Glomerular visceral epithelial cell (primary cell): Measurements from ENCODE around the gene VRK1.

Source experiments
- DNase-seq: peaks from one replicate; pipeline ENCODE4 v3.0.0-alpha.2; 2016; ENCODE audit errors: extremely low spot score

Gene VRK1

DNA sequence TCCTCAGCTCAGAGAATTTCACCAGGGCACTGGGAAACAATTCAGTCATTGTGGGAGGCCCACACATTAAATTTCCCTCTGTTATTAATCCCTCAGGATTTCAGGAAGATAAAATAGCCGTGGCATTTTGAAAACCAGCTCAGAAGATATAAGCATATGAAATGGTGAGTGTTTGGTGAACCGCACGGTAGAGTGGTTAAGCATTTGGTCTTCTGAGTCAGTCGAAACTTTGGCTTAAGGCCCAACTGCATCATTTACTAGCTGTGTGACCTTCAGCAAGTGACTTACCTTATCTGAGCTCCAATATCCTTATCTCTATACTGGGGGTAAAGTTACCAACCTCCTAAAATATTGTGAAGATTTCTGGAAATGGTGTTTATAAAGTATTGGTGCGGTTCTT is 5.2 kb upstream of the VRK1 start:
- peak; percentile 60 for DNase-seq

DNA sequence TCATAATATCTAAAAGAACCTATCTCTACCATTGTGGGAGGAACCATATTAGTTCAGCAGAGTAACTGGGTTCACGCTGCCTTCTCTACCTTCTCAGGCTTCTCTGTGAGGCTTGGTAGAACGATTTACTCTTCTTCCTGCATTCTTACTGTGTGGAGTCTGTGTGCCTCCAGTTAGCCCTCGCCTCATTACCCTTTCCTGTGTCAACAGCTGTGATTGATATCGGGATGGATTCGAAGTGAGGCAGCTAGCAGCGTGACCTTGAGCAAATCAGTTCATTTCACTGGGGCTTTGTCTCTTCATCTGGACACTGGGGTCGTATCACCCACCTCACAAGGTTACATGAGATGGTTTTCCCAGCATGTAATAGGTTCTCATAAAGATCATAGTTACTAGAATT is 4.6 kb upstream of the VRK1 start:
- DNase-seq: peak; percentile 25

DNA sequence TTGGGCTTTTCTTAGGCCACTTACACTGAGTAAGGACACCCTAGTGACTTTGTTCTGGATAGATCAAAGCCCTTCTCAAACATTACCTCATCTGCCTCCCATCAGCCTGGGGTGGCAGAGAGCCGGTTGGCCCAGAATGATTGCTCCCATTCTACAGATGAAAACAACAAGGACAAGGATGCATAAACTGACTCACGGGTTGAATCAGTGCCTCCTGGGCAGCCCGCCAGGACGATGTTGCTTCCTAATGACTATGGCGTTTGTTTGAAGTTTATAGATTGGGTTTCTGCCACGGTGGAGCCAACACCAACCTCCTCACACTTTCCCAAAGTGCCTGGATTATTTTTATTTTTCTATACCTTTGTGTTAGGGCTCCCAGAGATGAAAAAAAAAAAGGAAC is 3.6 kb upstream of the VRK1 start:
- no peak for DNase-seq

DNA sequence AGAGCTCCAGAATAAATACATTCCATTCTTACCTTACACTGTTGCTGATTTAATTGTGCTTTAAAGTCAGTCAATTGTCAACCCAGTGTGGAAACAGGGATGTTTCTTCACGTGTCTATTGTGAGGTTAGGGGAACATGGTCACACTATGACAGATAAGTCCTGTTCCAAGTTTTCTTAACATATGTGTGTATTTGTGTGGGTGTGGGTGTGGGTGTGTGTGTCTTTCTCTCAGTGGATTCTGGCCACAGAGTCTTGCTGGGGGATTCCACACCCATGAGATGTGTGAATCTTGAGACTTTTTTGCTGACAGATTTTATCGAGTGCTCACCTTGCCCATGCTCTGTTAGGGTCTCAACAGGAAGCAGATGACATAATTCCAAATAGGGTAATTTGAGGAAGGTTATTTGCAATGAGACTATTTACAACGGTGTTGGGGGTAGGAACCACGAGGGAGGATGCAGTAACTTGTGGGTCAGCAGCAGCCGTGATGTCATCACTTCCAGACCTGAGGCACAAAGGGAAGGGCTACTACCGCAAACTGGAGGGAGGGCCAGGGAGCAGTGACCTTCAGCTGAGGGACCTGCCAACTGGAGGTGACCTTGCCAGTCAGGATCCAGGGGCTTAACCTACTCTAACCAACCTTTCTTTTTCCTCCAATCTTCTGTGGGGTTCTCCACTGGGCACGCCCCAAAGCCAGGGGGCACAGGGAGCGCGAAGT is 1.9 kb upstream of the VRK1 start:
- DNase-seq: no peak

DNA sequence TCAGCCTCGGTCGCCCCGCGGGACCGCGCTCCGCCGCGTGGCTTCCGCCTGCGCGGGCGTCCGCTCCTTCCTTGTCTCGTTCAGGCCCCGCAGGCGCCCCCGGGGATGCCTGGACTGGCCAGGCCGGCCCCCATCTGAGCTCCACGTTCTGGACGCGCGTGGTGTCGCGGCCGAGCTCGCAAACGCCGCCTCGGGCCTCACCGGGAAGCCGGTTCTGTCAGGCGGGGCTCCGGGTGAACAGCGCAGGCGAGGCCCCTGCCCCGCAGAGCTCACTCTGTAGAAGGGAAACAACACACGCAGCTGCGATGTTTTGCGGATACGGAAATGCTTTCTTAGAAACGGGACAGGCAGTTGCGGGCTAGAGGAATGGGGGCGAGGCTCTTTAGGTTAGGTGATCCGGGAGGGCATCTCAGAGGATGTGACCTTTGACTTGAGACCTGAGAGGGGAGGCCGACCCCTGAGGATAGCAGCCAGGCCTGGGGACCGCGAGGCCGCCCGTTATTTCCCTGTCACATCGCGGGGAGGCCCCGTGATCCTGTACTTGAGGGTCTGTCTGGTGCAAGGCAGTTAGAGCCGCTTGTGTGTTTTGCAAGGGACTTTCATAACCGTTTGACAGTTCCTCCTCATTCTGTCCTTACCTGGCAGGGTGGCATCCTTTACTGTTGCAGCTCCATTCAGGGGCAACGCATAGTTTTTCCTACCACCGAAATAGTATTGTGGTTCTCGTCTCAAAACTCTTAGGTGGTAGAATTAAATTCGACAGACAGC is 584 bp downstream of the VRK1 start:
- peak; percentile 33 for DNase-seq

DNA sequence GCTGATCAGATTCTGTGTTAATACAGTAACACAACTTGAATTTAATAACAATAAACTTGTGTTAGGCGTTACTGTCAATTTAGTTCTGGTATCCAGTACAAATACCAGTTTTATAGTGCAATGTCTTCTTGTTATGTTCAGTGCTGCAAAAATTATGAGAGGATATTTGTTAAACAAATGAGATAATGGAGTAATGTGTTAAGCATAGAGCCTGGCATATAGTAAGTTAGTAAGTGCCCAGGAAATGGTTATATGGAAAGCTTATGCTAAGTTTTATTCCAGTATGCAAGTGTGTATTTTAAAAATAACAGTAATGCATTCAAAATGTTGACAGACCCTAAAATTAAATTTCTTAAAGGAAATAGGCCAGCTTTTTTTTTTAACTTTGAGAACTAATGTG is 1.8 kb downstream of the VRK1 start:
- DNase-seq: no peak

DNA sequence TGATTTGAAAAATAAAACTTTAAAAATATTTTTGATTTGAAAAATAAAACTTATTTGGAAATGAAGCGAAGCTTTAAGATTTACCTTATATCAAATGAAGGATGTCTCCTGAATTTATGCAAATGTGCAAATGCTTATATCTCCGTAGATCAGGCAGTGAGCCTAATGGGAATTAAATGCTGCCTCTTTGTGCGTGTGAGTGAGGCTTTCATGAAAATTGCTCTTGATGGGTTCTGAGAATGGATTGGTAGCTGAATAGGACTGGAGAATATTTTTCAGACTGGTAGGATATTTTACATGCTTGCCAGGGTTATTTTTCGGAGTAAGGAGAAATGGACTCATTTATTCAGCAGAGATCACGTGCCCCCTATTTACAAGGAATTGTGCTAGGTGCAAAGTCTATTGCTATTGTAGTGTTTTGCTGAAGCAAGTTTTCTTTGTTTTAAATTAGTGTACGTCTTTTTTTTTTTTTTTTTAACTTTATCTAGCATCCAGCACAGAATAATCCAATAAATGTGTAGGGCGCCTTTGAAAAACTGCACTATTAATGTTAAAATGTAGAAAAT is 2.4 kb downstream of the VRK1 start:
- no peak for DNase-seq

DNA sequence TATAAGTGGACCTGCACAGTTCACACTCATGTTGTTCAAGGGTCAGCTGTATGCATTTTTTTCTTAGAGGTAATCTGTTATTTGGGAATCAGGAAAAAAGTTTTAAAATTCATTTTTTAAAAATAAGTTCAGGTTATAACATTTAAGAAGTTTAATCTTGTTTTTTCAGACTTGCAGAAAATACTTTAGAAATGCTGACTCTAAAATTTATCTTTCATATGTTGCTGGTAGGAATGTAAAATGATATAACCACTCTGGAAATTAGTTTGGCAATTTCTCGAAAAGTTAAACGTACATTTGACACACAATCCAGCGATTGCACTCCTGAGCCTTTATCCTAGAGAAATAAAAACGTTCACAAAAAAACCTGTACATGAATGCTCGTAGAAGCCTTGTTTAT is 4.7 kb downstream of the VRK1 start:
- DNase-seq: no peak

DNA sequence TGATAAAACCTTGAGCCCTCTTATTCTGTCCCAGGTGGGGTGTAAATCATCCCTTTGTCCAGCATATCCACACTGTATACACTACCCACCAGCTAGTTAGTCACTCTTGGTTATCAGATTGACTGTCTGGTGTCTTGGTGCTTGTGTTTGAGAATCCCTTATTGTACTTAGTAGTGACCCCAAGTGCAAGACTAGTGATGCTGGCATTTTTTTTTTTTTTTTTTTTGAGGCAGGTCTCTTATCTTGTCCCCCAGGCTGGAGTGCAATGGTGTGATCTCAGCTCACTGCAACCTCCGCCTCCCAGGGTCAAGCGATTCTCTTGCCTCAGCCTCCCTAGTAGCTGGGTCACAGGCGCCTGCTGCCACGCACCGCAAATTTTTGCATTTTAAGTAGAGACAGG is 5.8 kb downstream of the VRK1 start:
- DNase-seq: no peak

DNA sequence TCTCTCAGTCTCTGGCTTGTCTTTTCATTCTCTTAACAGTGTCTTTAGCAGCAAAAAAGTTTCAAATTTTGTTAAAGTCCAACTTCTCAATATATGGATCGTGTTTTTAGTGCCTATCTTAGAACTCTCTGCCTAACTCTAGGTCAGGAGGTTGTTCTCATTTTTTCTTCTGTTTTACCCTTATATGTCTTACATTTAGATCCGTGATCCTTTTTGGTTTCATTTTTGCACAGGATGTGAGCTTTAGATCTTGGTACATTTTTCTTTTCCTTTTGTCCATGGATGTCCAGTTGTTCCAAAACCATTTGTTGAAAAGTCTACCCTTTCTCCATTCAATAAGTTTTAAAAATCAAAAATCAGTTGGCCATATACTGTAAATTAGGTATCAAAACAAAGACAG is 6.8 kb downstream of the VRK1 start:
- DNase-seq: no peak

DNA sequence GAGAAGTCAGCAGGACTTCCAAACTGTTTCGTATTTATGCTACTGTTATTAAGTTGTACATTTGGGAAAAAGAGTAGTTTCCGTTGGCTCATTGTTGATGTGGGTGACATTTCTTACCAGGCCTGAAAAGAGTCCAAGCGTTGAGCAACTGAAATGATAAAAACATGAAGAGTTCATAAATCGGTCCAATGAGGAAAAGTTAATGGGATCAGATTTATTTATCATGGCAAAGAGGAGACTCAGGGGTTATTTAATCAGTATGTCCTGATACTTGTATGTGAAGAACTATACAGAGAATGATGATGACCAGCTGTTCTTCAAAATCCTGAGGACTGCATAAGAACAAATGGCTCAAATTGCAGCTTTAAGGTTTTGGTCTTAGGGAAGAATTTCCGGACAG is 7.7 kb downstream of the VRK1 start:
- DNase-seq: no peak

DNA sequence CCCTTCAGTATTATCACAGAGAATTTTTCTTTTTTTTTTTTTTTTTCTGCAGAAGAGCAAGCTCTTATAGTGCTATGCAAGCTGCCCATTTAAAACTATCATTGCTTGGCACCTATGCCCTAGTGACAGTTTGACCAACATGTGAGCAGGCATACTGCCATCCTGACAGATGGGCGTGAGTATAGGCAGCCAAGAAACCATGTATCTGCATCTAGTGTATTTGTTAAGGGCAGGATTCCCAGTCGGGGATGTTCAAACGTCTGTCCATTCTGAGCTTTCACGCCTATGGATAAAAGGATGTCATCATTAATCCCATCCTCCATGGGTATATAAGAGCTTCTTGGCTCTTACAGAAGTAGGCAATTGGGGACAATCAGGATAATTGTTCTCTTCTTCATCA is 8.8 kb downstream of the VRK1 start:
- no peak for DNase-seq

DNA sequence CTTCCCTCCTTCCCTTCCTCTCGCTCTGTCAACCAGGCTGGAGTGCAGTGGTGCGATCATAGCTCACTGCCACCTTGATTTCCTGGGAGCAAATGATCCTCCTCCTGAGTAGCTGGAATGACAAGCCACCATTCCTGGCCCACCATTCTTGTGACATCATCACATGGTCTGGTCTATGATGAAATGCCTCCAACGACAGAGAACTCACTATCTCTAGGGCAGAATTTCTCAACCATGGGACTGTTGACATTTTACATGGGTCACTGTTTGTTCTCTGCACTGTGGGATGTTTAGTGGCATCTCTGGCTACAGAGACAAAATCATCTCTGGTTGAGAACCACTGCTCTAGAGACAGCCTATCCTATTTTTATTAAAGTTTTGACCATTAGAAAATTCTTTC is 9.7 kb downstream of the VRK1 start:
- no peak for DNase-seq

DNA sequence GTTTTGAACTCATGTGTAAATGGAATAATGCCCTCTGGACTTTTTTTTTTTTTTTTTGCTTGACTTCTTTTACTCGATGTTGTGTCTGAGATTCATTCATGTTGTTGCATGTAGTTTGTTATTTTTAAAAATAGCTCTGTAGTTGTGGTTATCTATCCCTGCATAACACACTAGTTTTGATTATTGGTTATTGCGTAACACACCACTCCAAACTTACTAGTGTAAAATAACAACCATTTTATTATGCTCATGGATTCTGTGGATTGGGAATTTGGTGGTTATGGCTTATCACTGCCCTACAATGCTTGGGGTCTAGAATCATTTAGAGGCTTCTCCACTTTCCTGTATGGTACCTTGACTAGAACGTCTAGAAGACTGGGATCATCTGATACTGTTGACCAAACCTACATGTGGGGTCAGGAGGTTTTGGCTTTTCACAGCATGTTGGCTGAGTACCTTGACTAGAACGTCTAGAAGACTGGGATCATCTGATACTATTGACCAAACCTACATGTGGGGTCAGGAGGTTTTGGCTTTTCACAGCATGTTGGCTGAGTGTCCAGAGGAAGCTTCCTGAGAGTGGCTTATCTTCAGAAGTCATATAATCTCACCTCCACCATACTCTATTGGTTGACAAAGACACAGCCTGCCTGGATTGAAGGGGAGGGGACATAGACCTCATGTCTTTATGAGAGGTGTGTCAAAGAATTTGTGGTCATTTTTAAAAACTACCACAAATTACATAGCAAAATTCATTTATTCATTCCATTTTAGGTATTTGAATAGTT is 11.6 kb downstream of the VRK1 start:
- DNase-seq: no peak

DNA sequence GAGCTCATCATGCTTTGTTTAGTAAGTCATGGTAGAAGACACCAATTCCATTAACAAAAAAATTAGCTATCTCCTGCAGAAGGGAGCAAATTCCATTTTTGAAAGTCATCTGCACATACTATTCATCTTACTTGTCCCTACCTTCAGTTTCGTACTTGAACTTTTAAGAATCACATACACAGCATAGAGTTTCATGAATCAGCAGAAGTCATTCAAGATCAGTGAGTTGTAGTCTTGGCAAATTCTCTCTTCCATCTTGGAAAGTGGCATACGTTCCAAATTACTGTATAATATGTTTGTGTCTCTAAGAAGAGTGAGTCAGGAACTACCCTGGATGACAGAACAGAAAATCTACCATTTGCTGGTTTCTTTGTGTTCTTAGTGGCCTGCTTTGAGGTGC is 14.1 kb downstream of the VRK1 start:
- DNase-seq: peak; percentile 6

DNA sequence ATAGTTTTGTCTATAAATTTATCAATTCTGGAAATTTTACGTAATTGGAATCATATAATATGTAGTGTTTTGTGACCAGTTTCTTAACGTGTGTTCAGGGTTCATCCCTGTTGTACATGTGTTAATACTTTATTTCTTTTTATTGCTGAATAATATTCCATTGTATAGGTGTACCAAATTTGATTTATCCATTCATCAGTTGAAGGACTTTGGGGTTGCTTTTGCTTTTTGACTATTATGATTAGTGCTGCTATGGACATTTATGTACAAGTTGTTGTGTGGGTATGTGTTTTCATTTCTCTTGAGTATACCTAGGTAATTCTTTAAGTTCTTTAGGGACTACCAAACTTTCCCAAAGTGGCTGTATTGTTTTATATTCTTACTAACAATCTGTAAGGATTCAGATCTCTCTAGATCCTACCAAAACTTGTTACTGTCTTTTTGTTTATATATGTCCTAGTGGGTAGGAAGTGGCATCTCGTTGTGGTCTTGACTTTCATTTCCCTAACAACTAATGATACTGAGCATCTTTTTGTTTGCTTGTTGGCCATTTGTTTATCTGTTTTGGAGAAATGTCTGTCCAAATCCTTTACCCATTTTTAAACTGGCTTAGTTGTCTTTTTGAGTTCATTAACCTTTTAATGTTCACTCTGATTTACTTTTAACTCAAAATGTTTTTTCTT is 14.9 kb downstream of the VRK1 start:
- no peak for DNase-seq

DNA sequence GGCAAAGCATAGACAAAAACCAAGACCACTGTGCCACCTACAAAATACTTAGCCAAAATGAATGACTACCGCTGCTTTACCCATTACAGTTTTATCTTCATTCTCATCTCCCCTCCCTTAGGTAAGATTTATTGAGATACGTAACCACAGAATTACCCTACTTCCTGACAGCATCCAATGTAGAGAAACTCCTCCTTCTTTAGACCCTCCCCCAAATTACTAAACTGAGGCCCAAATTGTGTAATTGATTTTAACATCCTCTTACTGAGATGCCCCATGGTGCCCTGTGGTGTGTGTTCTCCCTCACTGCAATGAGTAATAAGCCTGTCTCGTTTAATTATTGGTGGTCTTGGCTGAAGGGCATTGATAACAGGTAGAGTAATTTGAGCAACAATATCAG is 19.1 kb downstream of the VRK1 start:
- DNase-seq: no peak

DNA sequence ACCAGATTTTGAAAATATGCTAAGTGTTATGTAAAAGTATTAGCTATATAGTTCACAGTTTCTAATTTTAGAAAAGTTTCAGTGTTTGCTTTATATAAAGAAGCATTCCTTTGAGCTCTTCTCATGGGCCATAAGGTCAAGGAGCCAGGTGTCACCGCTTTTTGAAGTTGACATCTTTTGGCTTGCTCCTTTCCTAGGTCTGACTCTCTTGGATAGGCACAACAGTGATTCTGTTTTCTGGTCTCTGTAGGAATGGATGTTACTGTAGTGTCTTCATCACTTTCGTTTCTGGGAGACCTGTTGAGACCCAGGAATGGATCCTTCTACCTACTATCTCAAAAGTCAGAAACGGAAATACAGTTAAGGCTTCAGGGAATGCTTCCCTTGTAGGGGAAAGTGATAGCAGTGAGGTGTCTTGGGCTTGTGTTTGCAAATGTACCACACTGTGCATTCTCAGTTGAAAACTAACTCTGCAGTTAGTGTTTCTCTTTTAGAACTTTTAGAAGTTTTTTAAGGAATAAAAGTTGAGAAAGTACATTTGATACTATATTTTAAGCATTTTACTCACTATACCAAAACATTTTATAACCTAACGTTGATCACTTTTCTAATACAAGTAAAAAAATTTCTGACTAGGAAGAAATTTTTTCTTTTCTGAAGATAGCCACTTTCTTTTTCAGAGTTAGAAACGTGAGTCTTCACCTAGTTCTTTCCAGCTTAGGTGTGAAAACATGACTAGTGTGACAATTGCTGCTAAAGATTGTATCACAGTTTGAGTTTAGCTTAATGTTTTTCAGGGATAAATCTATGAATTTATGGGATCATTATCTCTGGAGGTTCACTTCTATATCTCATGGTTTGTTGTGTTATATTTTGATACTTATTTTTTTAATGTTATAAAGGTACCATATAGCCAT is 20.8 kb downstream of the VRK1 start:
- DNase-seq: no peak

DNA sequence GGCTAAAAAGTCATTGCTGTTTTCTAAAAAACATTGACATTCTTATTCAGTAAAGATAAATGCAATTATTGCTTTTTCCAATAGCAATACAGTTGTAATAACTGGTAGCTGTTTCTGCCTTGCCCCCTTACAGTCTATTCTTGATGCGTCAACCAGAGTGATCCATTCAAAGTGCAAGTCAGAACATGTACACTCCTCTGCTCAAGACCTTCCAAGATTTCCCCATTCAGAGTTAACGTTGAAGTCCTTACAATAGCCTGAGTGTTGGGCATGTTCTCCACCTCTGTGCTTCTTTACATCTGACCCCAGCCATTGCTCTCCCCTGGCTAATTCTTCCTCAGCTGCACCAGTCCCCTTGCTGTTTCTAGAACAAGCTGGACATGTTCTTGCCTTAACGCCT is 24.3 kb downstream of the VRK1 start:
- DNase-seq: no peak

DNA sequence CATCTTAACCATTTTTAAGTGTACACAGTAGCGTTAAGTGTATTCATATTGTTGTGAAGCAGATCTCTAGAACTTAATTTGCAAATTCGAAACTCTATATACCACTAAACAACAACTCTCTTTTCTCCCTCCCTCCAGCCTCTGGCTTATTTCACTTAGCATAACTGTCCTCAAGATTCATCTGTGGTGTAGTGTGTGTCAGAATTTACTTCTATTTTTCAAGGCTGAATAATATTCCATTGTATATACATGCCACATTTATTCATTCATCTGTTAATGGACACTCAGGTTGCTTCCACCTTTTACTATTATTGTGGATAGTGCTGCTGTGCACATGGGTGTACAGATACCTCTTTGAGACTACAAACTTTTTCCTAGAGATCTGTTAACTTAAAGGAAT is 26.5 kb downstream of the VRK1 start:
- DNase-seq: no peak

DNA sequence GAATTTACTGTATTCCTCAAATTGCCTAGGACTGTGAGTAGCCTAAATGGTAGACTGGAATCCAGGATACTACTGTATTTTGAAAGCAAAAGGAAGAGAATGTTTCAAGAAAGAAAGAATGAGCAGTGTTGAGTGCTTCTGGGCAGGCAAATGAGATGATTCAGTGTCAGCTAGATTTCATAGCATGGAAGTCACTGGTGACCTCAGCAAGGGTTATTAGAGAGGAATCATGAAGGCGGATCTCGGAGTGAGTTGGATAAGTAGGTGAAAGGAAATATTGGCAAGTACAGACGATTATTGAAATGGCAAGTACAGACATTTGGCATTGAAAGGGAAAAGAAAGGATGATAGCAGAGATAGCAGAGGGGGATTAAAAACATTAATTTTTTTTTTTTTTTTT is 27.1 kb downstream of the VRK1 start:
- peak; percentile 16 for DNase-seq
